GM19193 (cell line): Measurements from ENCODE around the gene ATP8B4.

Experiments
- POLR2A ChIP-seq: IDR thresholded peaks from 4 replicates; pipeline ENCODE4 v1.6.1; 2011; ENCODE audit not compliant: insufficient read depth, insufficient read length; ENCODE audit errors: extremely low read depth

The ATP8B4 gene

DNA sequence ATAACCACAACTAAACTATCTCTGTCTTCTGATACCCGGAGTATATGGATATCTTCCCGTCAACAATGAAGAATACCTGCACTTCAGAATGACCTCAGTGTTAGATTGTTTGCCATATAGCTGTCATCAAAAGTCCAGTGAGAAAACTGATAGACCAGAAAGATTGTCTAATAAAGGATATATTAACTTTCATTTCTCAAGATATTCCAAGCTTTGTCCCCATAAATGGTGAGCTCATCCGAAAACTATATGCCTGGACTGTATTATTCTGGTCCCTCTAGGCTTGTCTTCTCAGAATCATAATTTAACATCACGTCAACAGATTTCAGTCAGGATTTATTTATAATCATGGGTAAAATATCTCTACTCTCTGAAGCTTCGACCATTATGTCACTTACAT, 100.5 kb downstream of the ATP8B4 start:
- TF ChIP-seq POLR2A = no peak

DNA sequence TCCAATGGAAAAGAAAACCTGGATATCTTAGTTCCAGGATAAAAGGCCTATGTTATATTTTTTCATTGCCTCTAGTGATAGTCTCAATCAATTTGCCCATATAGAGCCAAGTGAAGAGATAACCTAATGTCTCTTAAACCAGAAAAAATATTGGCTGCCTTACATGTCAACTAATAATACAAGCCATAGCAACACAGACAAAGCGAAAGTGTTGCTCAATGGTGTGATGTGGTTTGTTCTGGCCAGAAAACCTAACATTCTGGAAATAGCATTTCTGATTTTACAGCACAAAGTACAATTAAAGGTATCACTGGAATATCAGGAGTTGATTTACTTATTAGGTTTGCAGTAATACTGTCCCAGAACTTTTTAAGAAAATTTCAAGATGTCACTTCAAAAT, 101.5 kb downstream of the ATP8B4 start:
- TF ChIP-seq POLR2A = no peak

DNA sequence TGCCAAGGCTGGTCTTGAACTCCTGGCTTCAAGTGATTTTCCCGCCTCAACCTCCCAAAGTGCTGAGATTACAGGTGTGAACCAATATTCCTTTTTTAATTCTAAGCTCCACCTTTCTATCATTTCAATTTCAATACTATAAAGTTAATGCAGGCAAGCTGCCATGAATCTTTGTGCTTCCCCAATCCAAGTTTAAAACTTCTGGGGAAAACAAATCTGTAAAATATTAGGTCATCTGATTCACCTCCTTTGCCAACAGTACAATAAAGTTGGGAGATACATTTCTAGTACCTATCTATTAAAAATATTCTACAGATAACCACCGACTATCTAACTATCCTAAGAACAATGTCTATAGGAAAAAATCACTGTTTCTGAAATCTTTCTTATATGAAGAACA, 102.1 kb downstream of the ATP8B4 start:
- no peak for TF ChIP-seq POLR2A

DNA sequence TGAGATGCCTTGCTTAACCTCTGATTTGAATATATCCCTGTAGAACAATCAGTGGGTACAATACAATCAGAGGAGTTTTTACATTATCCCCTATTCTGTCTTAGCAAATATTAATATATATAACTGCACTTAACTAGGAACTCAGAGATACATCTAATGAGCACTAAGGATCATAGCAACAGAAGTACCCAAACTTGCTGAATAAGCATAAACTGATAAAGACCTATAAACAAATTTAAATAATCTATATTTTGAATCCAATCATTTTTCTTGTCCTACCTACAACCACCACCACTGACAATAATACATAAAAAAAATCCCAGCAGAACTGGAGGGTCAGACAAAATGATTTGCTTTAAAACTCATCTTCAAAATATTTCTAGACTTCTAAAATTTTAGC, 106.2 kb downstream of the ATP8B4 start:
- no peak for TF ChIP-seq POLR2A

DNA sequence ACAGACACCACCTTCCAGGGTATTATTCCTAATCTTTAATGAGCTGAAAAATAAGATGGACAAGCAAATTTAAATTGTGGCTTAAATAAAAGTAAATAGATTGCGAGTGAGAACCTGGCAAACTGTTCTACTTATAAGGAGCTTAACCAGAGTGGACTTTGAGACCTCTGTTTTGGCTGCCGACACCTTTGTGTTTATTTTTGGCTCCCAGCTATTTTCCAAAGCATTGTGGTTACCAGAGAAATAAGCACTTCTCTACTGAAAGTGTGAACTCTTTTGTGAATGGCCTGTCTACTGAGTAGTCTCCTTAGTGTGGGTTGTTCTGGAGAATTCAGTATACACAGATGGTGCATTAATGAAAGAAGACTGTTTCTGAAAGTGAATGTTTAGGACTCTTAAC, 109.4 kb downstream of the ATP8B4 start:
- no peak for TF ChIP-seq POLR2A

DNA sequence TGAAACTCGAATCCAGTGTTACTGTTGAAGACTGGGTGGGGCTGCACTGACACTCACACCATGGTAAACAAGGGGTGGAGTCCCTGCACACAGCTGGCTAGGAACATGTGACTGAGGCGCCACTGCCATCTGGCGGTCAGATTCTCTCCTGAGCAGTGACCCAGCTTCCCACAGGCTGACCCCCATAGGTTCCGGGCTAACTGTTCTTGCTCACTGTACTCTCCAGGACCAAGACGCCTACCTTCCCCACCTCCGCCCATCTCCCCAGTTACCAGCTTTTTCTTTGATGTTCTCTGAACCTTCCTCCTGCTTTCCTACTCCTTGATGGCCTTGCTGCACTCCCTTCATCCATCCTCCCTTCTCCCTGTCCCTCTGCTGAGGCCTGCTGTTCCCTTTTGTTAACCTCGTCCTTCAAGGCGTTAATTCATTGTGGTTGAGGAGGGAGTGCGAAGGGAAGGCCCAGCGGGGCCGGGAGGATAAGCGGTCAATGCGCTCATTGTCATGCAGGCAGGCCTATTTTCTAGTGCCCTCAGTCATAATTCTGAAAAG, 115.2 kb downstream of the ATP8B4 start:
- TF ChIP-seq POLR2A = no peak

DNA sequence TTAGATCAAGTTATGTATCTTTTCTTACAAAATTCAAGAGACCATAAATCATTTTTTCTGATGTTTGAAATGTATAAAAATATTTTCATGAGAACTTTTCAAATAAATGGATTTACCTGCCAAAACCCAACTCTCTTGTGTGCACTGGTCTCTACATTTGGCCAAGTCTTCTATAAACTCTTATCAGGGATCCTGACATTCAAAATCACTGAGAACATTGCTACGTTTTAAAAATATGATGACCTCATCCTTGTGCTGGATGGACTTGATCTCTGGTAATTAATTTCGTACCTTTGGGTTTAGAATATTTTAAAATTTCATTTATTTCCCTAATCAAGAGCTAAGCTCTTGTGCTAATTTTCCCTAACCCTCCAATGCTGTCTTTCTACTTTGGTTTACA, 127.4 kb downstream of the ATP8B4 start:
- no peak for TF ChIP-seq POLR2A

DNA sequence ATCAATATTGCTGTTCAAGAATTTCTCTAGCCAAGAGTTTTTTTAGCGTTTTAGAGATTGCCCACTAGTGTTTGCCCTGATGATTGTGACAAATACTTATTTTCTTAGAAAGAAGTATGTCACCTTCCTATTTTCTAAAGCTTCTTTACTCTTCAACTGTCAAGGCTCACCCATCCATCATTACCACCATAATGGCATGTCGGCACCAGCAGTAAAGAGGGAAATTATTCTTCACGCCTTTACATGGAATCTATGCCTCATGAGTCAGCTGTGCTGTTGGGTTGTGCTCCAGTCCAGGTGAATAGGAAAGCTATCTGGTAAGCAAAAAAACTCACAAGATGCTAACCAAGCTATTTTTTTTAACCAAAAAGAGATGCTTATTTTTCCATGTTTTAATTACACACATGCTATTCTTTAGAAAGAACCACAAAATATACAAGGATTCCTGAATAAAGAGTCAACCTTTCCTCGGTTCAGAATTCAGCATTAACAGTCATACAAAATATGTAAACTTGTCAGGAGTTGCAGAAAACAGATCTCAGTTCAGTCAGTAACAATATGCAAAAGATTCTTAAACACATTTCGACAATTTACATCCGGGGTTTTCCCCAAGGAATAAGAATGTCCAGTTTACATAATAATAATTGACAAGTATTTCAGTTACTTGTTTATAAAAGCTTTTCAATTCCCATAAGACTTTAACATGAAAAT, 128.0 kb downstream of the ATP8B4 start:
- no peak for TF ChIP-seq POLR2A

DNA sequence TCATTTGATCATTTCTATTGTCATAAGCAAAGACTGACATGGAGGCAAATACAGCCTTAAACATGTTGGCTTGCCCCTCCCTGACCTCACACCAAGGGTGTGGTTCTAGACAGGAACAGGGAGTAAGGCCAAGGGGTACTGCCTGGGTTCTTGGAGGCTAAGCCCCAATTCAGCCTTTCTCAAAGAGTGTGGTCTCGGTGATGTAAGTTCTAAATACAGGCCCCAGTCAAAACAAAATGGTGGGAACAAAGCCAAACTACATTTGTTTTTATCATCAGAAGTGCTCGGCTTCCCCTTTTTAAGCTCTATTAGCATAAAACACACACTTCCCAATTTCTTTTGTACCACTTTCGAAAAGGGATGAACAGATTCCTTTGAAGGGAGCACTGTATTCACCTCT, 129.5 kb downstream of the ATP8B4 start:
- TF ChIP-seq POLR2A = no peak

DNA sequence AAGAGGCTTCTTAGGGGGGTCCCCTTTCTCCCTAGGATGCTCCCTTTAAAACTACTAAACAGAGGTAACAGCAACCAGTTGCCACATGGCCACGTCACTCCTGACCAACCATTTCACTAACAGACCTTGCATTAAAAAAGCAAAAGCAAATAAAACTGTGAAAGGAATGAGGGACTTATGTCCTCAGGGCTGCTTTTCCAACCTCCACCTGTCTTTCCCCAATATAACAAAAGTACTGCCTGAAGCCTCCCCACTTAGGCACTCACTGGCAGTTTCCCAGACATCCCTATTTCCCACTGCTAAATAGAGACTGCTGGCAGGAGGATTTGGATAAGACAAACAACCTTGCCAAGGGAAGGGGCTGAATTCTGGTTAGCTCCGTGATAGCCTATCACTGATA, 130.3 kb downstream of the ATP8B4 start:
- no peak for TF ChIP-seq POLR2A

DNA sequence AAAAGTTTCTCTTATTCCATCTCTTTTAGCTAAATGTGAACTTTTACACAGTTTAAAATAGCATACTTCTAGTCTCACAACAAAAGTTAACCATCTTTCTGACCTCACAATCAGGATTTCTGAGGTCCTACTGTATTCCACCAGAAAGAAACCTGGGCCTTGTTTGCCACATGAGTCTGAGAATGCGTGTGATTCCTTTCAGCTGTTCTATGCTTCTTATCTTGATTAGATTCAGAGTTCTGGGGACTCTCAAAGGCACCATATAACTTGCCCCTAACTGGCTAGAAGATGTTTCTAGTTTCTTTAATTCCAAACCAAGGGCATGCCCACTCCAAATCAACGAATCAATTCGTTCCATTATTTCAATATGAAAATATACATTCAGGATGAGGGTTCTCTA, 131.1 kb downstream of the ATP8B4 start:
- TF ChIP-seq POLR2A = no peak

DNA sequence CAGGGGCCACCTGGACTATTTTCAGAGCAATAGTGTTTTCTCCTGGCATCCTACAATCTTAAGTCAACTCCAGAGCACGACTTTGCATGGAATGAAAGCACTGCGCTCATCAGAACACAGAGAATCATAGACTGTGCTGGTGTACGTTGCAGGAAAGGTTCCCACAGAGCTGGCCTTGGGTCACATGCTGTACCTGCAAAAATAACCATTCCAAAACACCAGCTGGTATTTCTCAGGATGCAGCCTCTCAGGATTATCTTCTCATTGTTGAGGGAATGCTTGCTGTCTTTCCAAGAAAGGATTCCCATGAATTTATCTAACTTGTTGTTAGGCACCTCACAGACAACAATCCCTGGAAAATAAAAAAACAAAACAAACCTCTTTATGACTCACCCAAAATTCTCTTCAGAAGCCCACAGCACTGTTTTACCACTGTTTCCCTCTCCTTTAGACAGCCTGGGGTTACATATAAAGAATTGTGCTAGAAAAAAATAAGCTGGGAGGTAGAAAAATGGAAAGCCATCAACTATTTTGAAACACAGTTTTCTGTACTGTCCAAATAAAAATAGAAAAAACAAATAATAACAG, 131.7 kb downstream of the ATP8B4 start:
- TF ChIP-seq POLR2A = no peak

DNA sequence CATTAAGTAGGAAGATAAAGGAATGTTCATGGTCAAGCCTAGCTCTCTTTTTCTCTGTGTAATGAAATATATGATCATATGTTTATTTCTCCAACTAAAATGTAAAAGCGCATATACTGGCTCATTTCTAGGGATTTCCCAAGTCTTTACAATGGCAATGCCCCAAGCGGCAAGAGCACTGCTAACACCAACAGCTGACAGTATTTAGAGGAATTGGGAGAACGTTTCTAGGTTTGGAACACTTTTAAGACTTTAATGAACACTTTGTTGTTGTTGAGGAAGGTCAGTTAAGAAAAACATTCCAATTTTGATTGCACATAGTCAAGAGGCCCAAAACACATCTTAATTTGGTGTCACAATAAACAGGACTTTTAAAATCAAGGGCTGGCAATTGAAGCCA, 132.7 kb downstream of the ATP8B4 start:
- TF ChIP-seq POLR2A = no peak

DNA sequence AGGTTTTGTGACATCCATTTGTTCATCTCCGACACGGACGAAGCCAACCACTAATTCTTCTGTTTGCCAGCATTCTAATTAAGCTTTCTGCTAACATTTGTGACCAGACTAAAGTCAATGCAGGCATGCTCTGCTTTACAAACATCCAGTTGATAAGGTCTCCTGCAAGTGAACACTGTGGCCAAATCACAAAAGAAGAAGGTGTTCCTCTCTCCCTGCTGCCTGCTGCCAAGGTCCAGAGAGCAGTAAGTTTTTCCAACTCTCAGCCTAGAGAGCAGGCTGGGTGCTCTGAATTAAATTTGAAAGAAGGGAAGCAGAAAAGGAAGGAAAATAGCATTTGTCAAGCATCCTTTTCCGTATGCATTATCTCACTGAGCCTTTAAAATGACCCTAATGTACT, 133.6 kb downstream of the ATP8B4 start:
- TF ChIP-seq POLR2A = no peak

DNA sequence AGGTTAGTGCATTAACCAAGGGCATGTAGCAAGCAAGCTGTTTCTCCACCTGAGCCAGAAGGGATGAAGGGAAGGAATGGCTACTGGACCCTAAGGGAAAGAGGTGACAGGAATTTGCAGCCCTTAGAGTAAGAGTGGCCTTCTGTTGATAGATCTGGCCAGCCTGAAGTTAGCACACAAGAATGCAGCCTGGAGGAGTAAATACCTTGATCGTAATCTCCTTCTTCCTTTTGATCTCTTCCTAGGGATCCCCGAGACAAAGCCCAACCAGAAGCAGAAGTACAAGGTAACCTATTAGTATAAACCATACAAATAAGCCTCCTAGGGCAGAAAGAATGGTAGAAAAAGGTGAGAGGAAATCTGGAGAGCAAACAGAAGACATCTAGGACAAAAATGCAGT, 134.6 kb downstream of the ATP8B4 start:
- no peak for TF ChIP-seq POLR2A

DNA sequence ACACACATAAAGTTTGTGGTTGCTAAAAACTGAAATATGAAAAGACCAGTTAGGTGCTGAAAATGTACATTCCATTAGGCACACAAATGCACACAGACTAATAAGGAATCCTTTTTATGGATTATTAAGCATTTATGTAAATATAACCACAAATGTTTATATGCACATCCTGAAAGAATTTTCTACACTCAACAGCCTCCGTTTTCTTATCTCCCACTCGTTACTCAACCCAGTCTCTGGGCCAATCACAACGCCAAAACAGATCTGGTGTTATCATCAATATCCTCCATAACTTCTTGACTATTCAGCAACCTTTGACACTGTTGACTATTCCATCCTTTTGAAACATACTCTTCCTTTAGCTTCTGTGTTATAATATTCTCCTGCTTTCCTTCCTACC, 136.4 kb downstream of the ATP8B4 start:
- TF ChIP-seq POLR2A = no peak
